Brain pericyte (primary cell): ENCODE measurements around the gene MTURN.
A peak's percentile ranks its signal among the peaks of the same experiment; 100 is the strongest.

Experiments used
- DNase-seq: peaks from one replicate; pipeline ENCODE4 v3.0.0-alpha.2; 2012; ENCODE audit warnings: low read depth, low spot score

Gene MTURN

GRCh38 chr7:30162133-30162532, 27.3 kb downstream of the MTURN start:
- DNase-seq = no peak

GRCh38 chr7:30162622-30163124, 27.9 kb downstream of the MTURN start:
- DNase-seq = no peak

- DNase-seq = no peak
Observed at GRCh38 chr7:30163231-30163894, 28.6 kb downstream of the MTURN start.

GRCh38 chr7:30164567-30164966, 29.8 kb downstream of the MTURN start:
- no peak for DNase-seq

- no peak for DNase-seq
Observed at GRCh38 chr7:30165590-30165989, 30.8 kb downstream of the MTURN start.

GRCh38 chr7:30166155-30166840, 31.5 kb downstream of the MTURN start:
- no peak for DNase-seq

- no peak for DNase-seq
Observed at GRCh38 chr7:30166841-30167235, 32.1 kb downstream of the MTURN start.

GRCh38 chr7:30167901-30168300, 33.1 kb downstream of the MTURN start:
- no peak for DNase-seq

- peak; percentile 18 for DNase-seq
Observed at GRCh38 chr7:30168835-30169573, 34.2 kb downstream of the MTURN start.

- DNase-seq = no peak
Observed at GRCh38 chr7:30169579-30169978, 34.8 kb downstream of the MTURN start.

GRCh38 chr7:30170476-30171205, 35.9 kb downstream of the MTURN start:
- DNase-seq = no peak

- DNase-seq = no peak
Observed at GRCh38 chr7:30171766-30172447, 37.1 kb downstream of the MTURN start.

GRCh38 chr7:30172451-30172850, 37.7 kb downstream of the MTURN start:
- DNase-seq = no peak

- peak; percentile 87 for DNase-seq
Observed at GRCh38 chr7:30173058-30173897, 38.5 kb downstream of the MTURN start.

- DNase-seq = no peak
Observed at GRCh38 chr7:30175180-30175579, 40.4 kb downstream of the MTURN start.

GRCh38 chr7:30175636-30176147, 40.9 kb downstream of the MTURN start:
- DNase-seq = no peak

GRCh38 chr7:30176463-30177109, 41.8 kb downstream of the MTURN start:
- no peak for DNase-seq

- no peak for DNase-seq
Observed at GRCh38 chr7:30177186-30177585, 42.4 kb downstream of the MTURN start.

GRCh38 chr7:30177965-30178364, 43.2 kb downstream of the MTURN start:
- DNase-seq = no peak
